Right lobe of liver (tissue), 6 donors: ENCODE results near the gene DHRS3. TPM values are rescaled to one million over a fixed set of nuclear protein-coding genes. Genes with fewer than 3 reads are reported as not detected.
A peak's percentile ranks its signal among the peaks of the same experiment; 100 is the strongest.

ENCODE experiments used
- ATAC-seq, 4 donors: fragments of 200-7000 bp; cut with Tn5 transposase; one replicate each; pipeline ENCODE4 v1.9.1; 2020; ENCODE audit warnings: mild to moderate bottlenecking in 4 of 4, moderate library complexity in 4 of 4
- DNase-seq, 3 donors: peaks; one replicate each; pipeline ENCODE4 v3.0.0-alpha.2; 2020
- H3K27ac ChIP-seq, 3 donors: fragments of 200-600 bp; one replicate each; pipeline ENCODE4 v1.8.0; 2022
- H3K27me3 ChIP-seq, 2 donors: fragments of 200-600 bp; one replicate each; pipeline ENCODE4 v1.8.0; 2022
- H3K36me3 ChIP-seq, 4 donors: fragments of 200-600 bp; sonication (generic) in 1 of 4; one replicate each; pipeline versions ENCODE4 v1.5.1 to v1.8.0; 2017 to 2022; ENCODE audit warnings: control low read depth in 1 of 4
- H3K4me1 ChIP-seq, 4 donors: fragments of 200-600 bp; sonication (generic) in 1 of 4; one replicate each; pipeline versions ENCODE4 v1.5.1 to v1.8.0; 2017 to 2022; ENCODE audit warnings: control low read depth in 1 of 4
- H3K4me3 ChIP-seq, 3 donors: fragments of 200-600 bp; one replicate each; pipeline ENCODE4 v1.8.0; 2022
- H3K9me3 ChIP-seq, 4 donors: fragments of 200-600 bp; sonication (generic) in 1 of 4; one replicate each; pipeline versions ENCODE4 v1.5.1 to v1.8.0; 2017 to 2022; ENCODE audit warnings: control low read depth in 1 of 4
- CTCF ChIP-seq, 4 donors: fragments of 200-600 bp in 3 of 4; fragments of 450-650 bp in 1 of 4; IDR thresholded peaks; one replicate each; pipeline versions ENCODE4 v1.5.1 to v1.8.0; 2016 to 2022; ENCODE audit warnings: antibody characterized with exemption in 4 of 4, mild to moderate bottlenecking in 2 of 4
- POLR2A ChIP-seq: fragments of 450-650 bp; IDR thresholded peaks from one replicate; pipeline ENCODE4 v1.6.1; 2017; ENCODE audit warnings: antibody characterized with exemption, mild to moderate bottlenecking
- WGBS: methylation state at CpG from one replicate; pipeline ENCODE4 v1.1.6; 2018; ENCODE audit warnings: low coverage, low lambda C conversion rate; ENCODE audit not compliant: insufficient coverage; ENCODE audit errors: missing lambda C conversion rate; 5-methylcytosine and 5-hydroxymethylcytosine counted together
- intact Hi-C, 2 donors: fragments of 100-400 bp; cut with DNase I; formaldehyde crosslinking; loops; one replicate each; pipeline versions ENCODE4 v1.11.2 to v1.14.1; 2022
- total RNA-seq, 6 experiments: library from RNA; depleted of rRNA in 2 of 6; stranded (reverse); fragments of >200 nt in 2 of 6; fragmentation: NEBNext Ultra II Directional in 3 of 6; extraction: Animal tissue kit (Norgen Biotek cat#: 25700) in 3 of 6; gene quantifications; one replicate each; pipeline versions ENCODE4 v1.1.0 to v1.2.4, GENCODE V29; 2016 to 2023
- donor health status: DM: no; HTN: yes; CAD: no.
- donor health status: DM: no; HTN: no; CAD: no.
- donor health status: DM: no; HTN: no; CAD: no.
- donor health status: DM: no; HTN: yes; CAD: no.
- donor health status: DM: no; HTN: yes; CAD: no.

DHRS3 gene
- total RNA-seq, 6 experiments from 2014 or later = 132 to 252 (median 172) TPM

DNA sequence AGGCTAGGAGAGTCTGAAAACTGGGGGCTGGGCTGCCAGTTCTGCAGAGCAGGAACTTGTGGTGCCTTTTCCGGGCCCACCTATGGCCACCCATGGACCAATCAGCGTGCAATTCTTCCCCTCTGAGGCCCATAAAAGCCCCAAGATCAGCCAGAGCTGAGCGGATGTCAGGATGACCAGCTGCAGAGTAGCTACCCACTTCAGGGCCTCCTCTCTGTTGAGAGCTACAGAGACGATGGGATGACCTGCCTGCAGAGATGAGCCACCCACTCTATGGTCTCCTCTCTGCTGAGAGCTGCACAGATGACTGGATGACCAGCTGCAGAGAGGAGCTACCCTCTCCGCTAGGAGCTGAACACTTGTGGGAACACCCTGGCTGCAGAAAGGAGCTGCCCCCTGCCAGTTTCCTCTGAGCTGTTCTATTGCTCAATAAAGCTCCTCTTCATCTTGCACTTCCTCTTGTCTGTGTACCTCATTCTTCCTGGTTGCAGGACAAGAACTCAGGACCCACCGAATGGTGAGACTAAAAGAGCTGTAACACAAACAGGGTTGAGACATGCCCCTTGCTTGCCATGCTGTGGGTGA is 13.0 kb upstream of the DHRS3 start:
- no peaks in the 10 kb centered on the region for H3K9me3 ChIP-seq
- intact Hi-C loops = no loop called here
- no peak overlapping the region for H3K27ac ChIP-seq
- TF ChIP-seq CTCF (IDR thresholded peaks at IDR 0.05) = no peak
- TF ChIP-seq POLR2A = no peak
- H3K27me3 ChIP-seq = no peaks in the 10 kb centered on the region
- 63% methylated on average over 1 of the region's 6 CpGs for WGBS
- H3K36me3 ChIP-seq = no peaks in the 10 kb centered on the region
- DNase-seq = no peak
- H3K4me1 ChIP-seq = no peaks in the 10 kb centered on the region
- peak in 1 of 4 donors; percentile 10 for ATAC-seq
- no peak overlapping the region for H3K4me3 ChIP-seq

GRCh38 chr1:12629985-12630760 is 12.2 kb upstream of the DHRS3 start:
- Histone ChIP-seq H3K36me3 (no peaks in the 10 kb centered on the region), H3K27ac (no peak overlapping the region), H3K27me3 (no peaks in the 10 kb centered on the region), H3K4me1 (no peaks in the 10 kb centered on the region), H3K9me3 (no peaks in the 10 kb centered on the region), H3K4me3 (no peak overlapping the region)
- no CpG with 5 or more reads among the region's 15 CpGs for WGBS
- TF ChIP-seq CTCF (IDR thresholded peaks at IDR 0.05) = no peak
- TF ChIP-seq POLR2A = no peak
- no peak for ATAC-seq
- no peak for DNase-seq
- intact Hi-C loops = no loop called here

DNA sequence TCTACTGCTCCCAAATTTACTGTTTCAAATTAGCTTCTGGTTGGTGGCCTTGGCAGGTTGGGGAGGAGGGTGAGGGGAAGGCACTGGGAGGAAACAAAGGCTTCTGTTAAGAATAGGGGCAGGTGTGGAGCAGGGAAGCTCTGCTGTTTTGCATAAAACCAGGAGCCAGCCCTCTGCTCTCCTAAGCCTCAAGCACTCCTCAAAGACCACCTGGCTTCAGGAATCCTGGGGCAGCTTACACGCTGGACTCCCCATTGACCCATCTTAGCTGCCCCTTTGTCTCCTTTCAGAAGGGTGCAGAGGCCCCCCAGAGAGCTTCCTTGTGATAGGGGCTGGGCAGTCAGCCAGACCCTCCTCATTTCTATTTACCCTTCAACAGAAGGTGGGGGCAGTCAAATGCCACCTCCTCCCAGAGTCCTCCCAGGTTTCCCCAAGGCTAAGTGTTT is 11.5 kb upstream of the DHRS3 start:
- Histone ChIP-seq H3K36me3 (no peaks in the 10 kb centered on the region), H3K27me3 (no peaks in the 10 kb centered on the region), H3K27ac (no peak overlapping the region), H3K4me3 (no peak overlapping the region), H3K4me1 (no peaks in the 10 kb centered on the region), H3K9me3 (no peaks in the 10 kb centered on the region)
- TF ChIP-seq POLR2A (no peak), CTCF (IDR thresholded peaks at IDR 0.05) (no peak)
- intact Hi-C loops = no loop called here
- 33% methylated on average over 1 of the region's 1 CpG for WGBS
- DNase-seq (no peak), ATAC-seq (no peak)

- Histone ChIP-seq H3K4me3 (no peak overlapping the region), H3K36me3 (no peaks in the 10 kb centered on the region), H3K9me3 (no peaks in the 10 kb centered on the region), H3K27me3 (no peaks in the 10 kb centered on the region), H3K27ac (no peak overlapping the region), H3K4me1 (peaks cover 0 to 3% (median 1%) of the 10 kb centered on the region in 4 donors)
- ATAC-seq = no peak
- DNase-seq = no peak
- TF ChIP-seq CTCF (IDR thresholded peaks at IDR 0.05) (no peak), POLR2A (no peak)
- WGBS = 68% methylated on average over 5 of the region's 5 CpGs
- intact Hi-C loops = no loop called here
These were observed 9.3 kb upstream of the DHRS3 start for GRCh38 chr1:12627296-12627695.
